ENCODE results near the gene TANGO2.
A peak's percentile ranks its signal among the peaks of the same experiment; 100 is the strongest.

The TANGO2 gene

DNA sequence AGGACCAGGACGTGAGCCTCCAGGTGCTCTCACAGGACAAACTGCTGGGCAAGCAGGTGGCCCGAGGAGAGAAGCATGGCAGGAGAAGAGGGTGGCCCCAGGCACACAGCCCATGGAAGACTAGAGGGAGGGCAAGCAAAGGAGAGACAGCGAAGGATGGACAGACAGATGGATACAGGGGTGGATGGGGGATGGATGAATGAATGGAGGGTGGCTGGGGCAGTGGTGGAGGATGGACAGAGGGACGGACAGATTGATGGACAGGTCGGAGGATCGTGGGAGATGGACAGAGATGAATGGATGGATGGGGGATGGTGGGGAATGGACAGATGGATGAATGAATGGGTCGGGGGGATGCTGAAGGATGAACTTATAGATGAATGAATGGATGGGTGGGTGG lies 27.0 kb upstream of the TANGO2 start:
- H3K9ac ChIP-seq (ENCODE audit: low read length) = no peak overlapping the region
- no peak overlapping the region for H3K14ac ChIP-seq (ENCODE audit: low read length)
- peaks cover 0 to 2% of the 10 kb centered on the region in 2 experiments for H3K4me1 ChIP-seq (ENCODE audit: control insufficient read depth in 1 of 2, insufficient read depth in 2 of 2, low read length in 2 of 2)
- no peaks in the 10 kb centered on the region for H3K79me2 ChIP-seq (ENCODE audit: control insufficient read depth, insufficient read depth, low read length, poor library complexity)
- no peaks in the 10 kb centered on the region for H3K27me3 ChIP-seq (ENCODE audit: insufficient read depth, low read length)
- no peak overlapping the region for H2BK120ac ChIP-seq (ENCODE audit: insufficient read depth, low read length, poor library complexity)
- H3K9me3 ChIP-seq (ENCODE audit: insufficient read depth, low read depth, low read length) = peaks cover 2% of the 10 kb centered on the region
- no peak overlapping the region for H2BK5ac ChIP-seq (ENCODE audit: low read depth, low read length, poor library complexity)
- H3K36me3 ChIP-seq (ENCODE audit: control insufficient read depth in 1 of 2, insufficient read depth in 2 of 2, low read length in 2 of 2) = no peaks in the 10 kb centered on the region
- no peak overlapping the region for H4K91ac ChIP-seq (ENCODE audit: low read depth, low read length)
- H3K79me1 ChIP-seq (ENCODE audit: low read length) = no peaks in the 10 kb centered on the region
- no peak overlapping the region for H4K12ac ChIP-seq (ENCODE audit: low read depth, low read length)
- no peak overlapping the region for H3K23ac ChIP-seq (ENCODE audit: low read length)
- H3K18ac ChIP-seq (ENCODE audit: low read length) = no peak overlapping the region
- H2AK5ac ChIP-seq (ENCODE audit: low read length) = no peak overlapping the region
- H3K27ac ChIP-seq (ENCODE audit: low read depth, low read length) = no peak overlapping the region
- H4K8ac ChIP-seq (ENCODE audit: low read depth, low read length) = no peak overlapping the region
- no peak overlapping the region for H3K4ac ChIP-seq (ENCODE audit: low read depth, low read length)
- no CpG with 5 or more reads among the region's 7 CpGs for WGBS (ENCODE audit: extremely low coverage, insufficient coverage, insufficient read length)
- no peak overlapping the region for H2AFZ ChIP-seq (ENCODE audit: insufficient read depth, low read length, poor library complexity)
- H2BK12ac ChIP-seq (ENCODE audit: low read length) = no peak overlapping the region
- H3K4me3 ChIP-seq (ENCODE audit: low read depth, low read length) = no peak overlapping the region
- no peak for DNase-seq
- no peak overlapping the region for H3K4me2 ChIP-seq (ENCODE audit: low read length)

DNA sequence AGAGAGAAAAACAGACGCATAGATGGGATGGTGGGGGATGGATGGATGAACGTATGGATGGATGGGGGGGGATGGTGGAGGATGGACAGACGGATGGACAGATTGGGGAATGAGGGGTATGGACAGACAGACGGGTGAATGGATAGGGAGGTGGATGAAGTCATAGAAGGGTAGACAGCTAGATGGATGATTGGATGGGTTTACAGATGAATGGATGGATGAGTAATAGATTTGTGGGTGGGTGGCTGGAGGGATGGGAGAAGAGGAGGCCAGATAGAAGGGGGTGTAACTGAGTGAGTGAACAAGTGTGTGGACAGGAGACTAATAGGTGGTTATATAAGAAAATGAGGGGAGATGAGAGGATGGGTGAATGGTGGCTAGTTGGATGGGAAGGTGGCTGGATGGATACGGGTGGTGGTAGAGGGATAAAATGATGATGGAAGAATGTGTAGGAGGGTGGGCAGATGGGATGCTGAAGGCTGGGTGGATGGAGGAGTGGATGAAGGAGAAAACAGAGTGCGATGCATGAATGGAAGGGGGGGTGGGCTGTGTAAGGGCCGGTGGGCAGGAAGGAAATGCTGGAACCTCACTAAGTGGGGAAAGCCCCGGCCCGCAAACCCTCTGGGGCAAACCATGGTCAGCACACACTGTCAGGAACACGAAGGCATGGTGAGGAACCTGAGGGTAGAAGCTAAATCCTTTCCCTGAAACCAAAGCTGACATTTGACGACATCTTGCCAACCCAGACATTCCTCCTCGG lies 25.9 kb upstream of the TANGO2 start:
- no peak overlapping the region for H2AK5ac ChIP-seq (ENCODE audit: low read length)
- H3K79me2 ChIP-seq (ENCODE audit: control insufficient read depth, insufficient read depth, low read length, poor library complexity) = no peaks in the 10 kb centered on the region
- H3K9me3 ChIP-seq (ENCODE audit: insufficient read depth, low read depth, low read length) = peaks cover 2% of the 10 kb centered on the region
- H3K27ac ChIP-seq (ENCODE audit: low read depth, low read length) = no peak overlapping the region
- H3K4ac ChIP-seq (ENCODE audit: low read depth, low read length) = no peak overlapping the region
- peak overlapping the region; percentile 62 for H3K4me3 ChIP-seq (ENCODE audit: low read depth, low read length)
- H3K23ac ChIP-seq (ENCODE audit: low read length) = no peak overlapping the region
- no peak overlapping the region for H3K9ac ChIP-seq (ENCODE audit: low read length)
- H3K79me1 ChIP-seq (ENCODE audit: low read length) = no peaks in the 10 kb centered on the region
- H3K4me2 ChIP-seq (ENCODE audit: low read length) = no peak overlapping the region
- no peak overlapping the region for H3K14ac ChIP-seq (ENCODE audit: low read length)
- H4K91ac ChIP-seq (ENCODE audit: low read depth, low read length) = no peak overlapping the region
- no peak overlapping the region for H2BK120ac ChIP-seq (ENCODE audit: insufficient read depth, low read length, poor library complexity)
- no peaks in the 10 kb centered on the region for H3K36me3 ChIP-seq (ENCODE audit: control insufficient read depth in 1 of 2, insufficient read depth in 2 of 2, low read length in 2 of 2)
- H2AFZ ChIP-seq (ENCODE audit: insufficient read depth, low read length, poor library complexity) = no peak overlapping the region
- H4K12ac ChIP-seq (ENCODE audit: low read depth, low read length) = no peak overlapping the region
- H2BK5ac ChIP-seq (ENCODE audit: low read depth, low read length, poor library complexity) = no peak overlapping the region
- H3K18ac ChIP-seq (ENCODE audit: low read length) = no peak overlapping the region
- peaks cover 0 to 2% of the 10 kb centered on the region in 2 experiments for H3K4me1 ChIP-seq (ENCODE audit: control insufficient read depth in 1 of 2, insufficient read depth in 2 of 2, low read length in 2 of 2)
- H4K8ac ChIP-seq (ENCODE audit: low read depth, low read length) = no peak overlapping the region
- no peak for DNase-seq
- H2BK12ac ChIP-seq (ENCODE audit: low read length) = no peak overlapping the region
- no peaks in the 10 kb centered on the region for H3K27me3 ChIP-seq (ENCODE audit: insufficient read depth, low read length)
- WGBS (ENCODE audit: extremely low coverage, insufficient coverage, insufficient read length) = 100% methylated on average over 4 of the region's 12 CpGs

DNA sequence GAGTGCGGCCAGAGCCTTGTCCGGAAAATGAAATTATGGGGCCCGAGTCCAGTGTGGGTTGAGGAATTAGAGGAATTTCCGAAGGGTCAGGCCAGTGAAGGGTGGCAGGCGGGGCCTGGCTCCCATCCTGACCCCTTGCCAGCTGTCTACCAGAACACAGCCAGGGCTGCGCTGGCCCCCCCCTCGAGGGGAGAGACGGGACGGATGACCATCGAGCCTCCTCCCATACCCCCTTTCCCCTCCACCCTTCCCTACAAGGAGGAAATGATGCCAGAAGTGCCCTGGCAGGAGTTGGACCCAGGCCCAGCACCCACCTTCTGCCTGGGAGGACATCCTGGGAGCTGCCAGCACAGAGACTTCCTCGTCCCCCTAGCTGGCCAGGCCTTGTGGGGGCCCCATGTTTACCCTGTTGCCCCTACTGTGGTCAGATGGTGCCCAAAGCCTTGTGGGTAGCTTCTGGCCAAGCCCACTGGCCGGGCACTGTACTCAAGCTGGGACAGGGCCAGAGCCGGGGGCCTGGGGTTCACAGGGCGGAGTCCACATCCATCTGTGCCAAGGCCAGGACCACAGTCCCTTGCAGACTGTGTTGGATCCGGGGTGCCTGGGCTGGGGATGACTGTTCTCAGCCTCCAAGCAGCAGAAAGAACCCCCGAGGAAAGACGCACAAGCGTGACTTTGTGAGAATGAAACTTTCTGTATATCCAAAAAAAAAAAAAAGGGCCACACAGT lies 25.1 kb upstream of the TANGO2 start:
- H3K36me3 ChIP-seq (ENCODE audit: control insufficient read depth in 1 of 2, insufficient read depth in 2 of 2, low read length in 2 of 2) = no peaks in the 10 kb centered on the region

DNA sequence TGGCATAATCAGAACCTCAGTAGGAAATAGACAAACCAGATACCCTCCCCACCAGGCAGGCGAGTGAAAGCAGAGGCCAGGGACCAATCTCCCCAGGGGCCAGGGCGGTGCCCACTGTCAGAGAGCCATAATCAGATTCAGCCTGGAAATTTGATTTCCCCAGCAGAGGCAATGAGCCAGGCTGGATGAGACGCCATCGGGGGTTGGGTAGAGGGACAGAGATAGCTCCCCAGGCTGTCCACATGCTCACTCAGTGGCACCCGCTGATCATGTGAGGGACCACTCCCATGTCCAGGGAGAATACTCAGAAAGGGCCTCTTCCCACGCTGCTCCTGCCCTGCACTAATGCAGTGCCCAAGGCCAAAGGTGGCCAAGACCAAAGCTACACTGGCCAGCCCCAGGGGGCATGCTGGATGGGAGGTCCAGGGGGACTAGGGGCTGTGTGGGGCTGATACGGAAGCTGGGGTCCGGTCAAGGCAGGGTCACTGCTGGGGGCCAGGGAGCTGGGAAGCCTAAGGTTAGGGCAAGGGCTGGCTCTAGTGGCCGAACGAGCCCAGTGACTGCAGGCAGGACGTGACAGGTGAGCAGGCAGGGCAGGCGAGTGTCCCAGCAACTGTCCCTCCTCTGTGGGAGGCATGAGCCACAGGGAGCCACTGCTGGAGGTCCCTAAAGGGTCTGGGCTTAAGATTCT lies 24.1 kb upstream of the TANGO2 start:
- Histone ChIP-seq H3K79me2 (ENCODE audit: control insufficient read depth, insufficient read depth, low read length, poor library complexity) (no peaks in the 10 kb centered on the region), H3K9me3 (ENCODE audit: insufficient read depth, low read depth, low read length) (peaks cover 2% of the 10 kb centered on the region), H2BK5ac (ENCODE audit: low read depth, low read length, poor library complexity) (no peak overlapping the region), H2BK12ac (ENCODE audit: low read length) (no peak overlapping the region), H3K27me3 (ENCODE audit: insufficient read depth, low read length) (no peaks in the 10 kb centered on the region), H2AK5ac (ENCODE audit: low read length) (no peak overlapping the region), H3K4me3 (ENCODE audit: low read depth, low read length) (no peak overlapping the region), H2BK120ac (ENCODE audit: insufficient read depth, low read length, poor library complexity) (no peak overlapping the region), H4K12ac (ENCODE audit: low read depth, low read length) (no peak overlapping the region), H3K4ac (ENCODE audit: low read depth, low read length) (no peak overlapping the region), H3K14ac (ENCODE audit: low read length) (no peak overlapping the region), H3K27ac (ENCODE audit: low read depth, low read length) (no peak overlapping the region), H2AFZ (ENCODE audit: insufficient read depth, low read length, poor library complexity) (no peak overlapping the region), H3K4me1 (ENCODE audit: control insufficient read depth in 1 of 2, insufficient read depth in 2 of 2, low read length in 2 of 2) (peaks cover 0 to 2% of the 10 kb centered on the region in 2 experiments), H3K79me1 (ENCODE audit: low read length) (no peaks in the 10 kb centered on the region), H3K23ac (ENCODE audit: low read length) (no peak overlapping the region), H3K36me3 (ENCODE audit: control insufficient read depth in 1 of 2, insufficient read depth in 2 of 2, low read length in 2 of 2) (no peaks in the 10 kb centered on the region), H4K8ac (ENCODE audit: low read depth, low read length) (no peak overlapping the region), H4K91ac (ENCODE audit: low read depth, low read length) (no peak overlapping the region), H3K18ac (ENCODE audit: low read length) (no peak overlapping the region), H3K9ac (ENCODE audit: low read length) (no peak overlapping the region), H3K4me2 (ENCODE audit: low read length) (no peak overlapping the region)
- no CpG with 5 or more reads among the region's 12 CpGs for WGBS (ENCODE audit: extremely low coverage, insufficient coverage, insufficient read length)
- DNase-seq = no peak

More for the DNA sequence above, 25.1 kb upstream of the TANGO2 start:
- Histone ChIP-seq H3K18ac (ENCODE audit: low read length) (no peak overlapping the region), H3K4ac (ENCODE audit: low read depth, low read length) (no peak overlapping the region), H2AFZ (ENCODE audit: insufficient read depth, low read length, poor library complexity) (no peak overlapping the region), H2AK5ac (ENCODE audit: low read length) (no peak overlapping the region), H3K14ac (ENCODE audit: low read length) (no peak overlapping the region), H3K27ac (ENCODE audit: low read depth, low read length) (no peak overlapping the region), H2BK120ac (ENCODE audit: insufficient read depth, low read length, poor library complexity) (no peak overlapping the region), H4K91ac (ENCODE audit: low read depth, low read length) (no peak overlapping the region), H2BK5ac (ENCODE audit: low read depth, low read length, poor library complexity) (no peak overlapping the region), H2BK12ac (ENCODE audit: low read length) (no peak overlapping the region), H3K4me2 (ENCODE audit: low read length) (no peak overlapping the region), H3K4me3 (ENCODE audit: low read depth, low read length) (no peak overlapping the region), H4K12ac (ENCODE audit: low read depth, low read length) (no peak overlapping the region), H4K8ac (ENCODE audit: low read depth, low read length) (no peak overlapping the region), H3K79me1 (ENCODE audit: low read length) (no peaks in the 10 kb centered on the region), H3K4me1 (ENCODE audit: control insufficient read depth in 1 of 2, insufficient read depth in 2 of 2, low read length in 2 of 2) (peaks cover 0 to 2% of the 10 kb centered on the region in 2 experiments), H3K9ac (ENCODE audit: low read length) (no peak overlapping the region), H3K9me3 (ENCODE audit: insufficient read depth, low read depth, low read length) (peaks cover 2% of the 10 kb centered on the region), H3K27me3 (ENCODE audit: insufficient read depth, low read length) (no peaks in the 10 kb centered on the region), H3K79me2 (ENCODE audit: control insufficient read depth, insufficient read depth, low read length, poor library complexity) (no peaks in the 10 kb centered on the region), H3K23ac (ENCODE audit: low read length) (no peak overlapping the region)
- DNase-seq = no peak
- no CpG with 5 or more reads among the region's 18 CpGs for WGBS (ENCODE audit: extremely low coverage, insufficient coverage, insufficient read length)
